ENCODE data around the gene LIX1L. TPM values are rescaled to one million over a fixed set of nuclear protein-coding genes. Genes with fewer than 3 reads are reported as not detected.
A peak's percentile ranks its signal among the peaks of the same experiment; 100 is the strongest.

The LIX1L gene
- total and polyA plus RNA-seq, 2 of the 13 experiments (the other 11 are each of a cell fraction or from before 2014, with no cell fraction given), result 8.1 to 24.9 TPM

DNA sequence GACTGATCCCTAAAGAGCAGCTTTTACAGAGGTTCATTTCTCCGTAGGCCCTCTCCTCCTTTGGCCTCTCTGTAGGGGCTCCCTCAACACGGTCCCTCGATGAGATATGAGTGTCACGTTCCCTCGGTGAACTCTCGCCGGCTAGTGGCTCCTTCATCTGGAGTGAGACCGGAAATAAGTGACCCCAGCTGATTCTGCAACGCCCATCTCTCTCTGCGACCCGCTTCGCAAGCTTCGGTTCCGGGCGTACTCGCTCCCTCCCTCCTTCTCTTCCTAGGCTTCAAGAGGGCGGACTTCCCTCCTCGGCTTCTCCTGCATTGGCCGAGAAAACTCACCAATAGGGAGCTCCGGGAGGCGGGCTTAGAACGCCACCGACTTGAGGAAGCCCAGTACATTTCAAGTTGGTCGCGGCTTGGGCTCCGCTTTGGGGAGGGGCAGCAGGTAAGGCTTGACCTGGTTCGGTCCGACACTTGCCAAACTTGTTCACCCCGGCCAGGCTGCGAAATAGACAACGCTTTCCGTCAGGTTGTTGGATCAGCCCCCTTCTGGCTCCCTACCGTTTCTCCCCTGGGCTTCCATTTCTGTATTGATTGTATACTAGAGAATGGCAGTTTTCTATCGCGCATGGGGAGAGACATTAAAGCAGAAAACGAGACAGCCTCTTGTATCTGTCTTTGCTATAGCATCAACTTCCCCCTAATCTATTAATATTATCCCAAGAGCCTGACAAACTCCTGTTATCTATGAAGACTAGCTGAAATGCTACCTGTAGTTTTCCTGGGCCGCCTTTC lies 6.7 kb upstream of the LIX1L start, which contains the start of the genes ANKRD34A and POLR3GL (continued):
- TF ChIP-seq ZEB1 (IDR thresholded peaks at IDR 0.05; ENCODE audit: insufficient replicate concordance, low read depth) (no peak), ZBTB20 (CRISPR knock-in tag; IDR thresholded peaks at IDR 0.05; ENCODE audit: borderline replicate concordance, low read depth) (no peak), KDM6A (CRISPR knock-in tag; IDR thresholded peaks at IDR 0.05; ENCODE audit: low read depth) (no peak), KLF9 (CRISPR knock-in tag; IDR thresholded peaks at IDR 0.05; ENCODE audit: low read depth) (no peak), ISL2 (CRISPR knock-in tag; IDR thresholded peaks at IDR 0.05) (no peak), ZNF674 (CRISPR knock-in tag; IDR thresholded peaks at IDR 0.05; ENCODE audit: low read depth) (no peak), ZNF431 (CRISPR knock-in tag; IDR thresholded peaks at IDR 0.05; ENCODE audit: borderline replicate concordance, low read depth) (no peak), NONO (IDR thresholded peaks at IDR 0.05) (no peak), NONO (CRISPR knock-in tag; conservative IDR thresholded peaks at IDR 0.05) (no peak), ZNF781 (CRISPR knock-in tag; IDR thresholded peaks at IDR 0.05; ENCODE audit: borderline replicate concordance, not compliant biosample characterization) (no peak), ZNF143 (CRISPR knock-in tag; IDR thresholded peaks at IDR 0.05) (peak; percentile 38; the same call in 1 of the 2 replicates), MAZ (IDR thresholded peaks at IDR 0.05; ENCODE audit: borderline replicate concordance, low read depth, low read length) (peak; percentile 21; the same call in 1 of the 2 replicates), MAZ (CRISPR knock-in tag; IDR thresholded peaks at IDR 0.05; ENCODE audit: low read depth) (0 out of 2 replicates have a peak, but pooled peaks have one; percentile 52), HNRNPL (IDR thresholded peaks at IDR 0.05; ENCODE audit: low read depth, low read length) (no peak), NFRKB (IDR thresholded peaks at IDR 0.05) (no peak)
- TF ChIP-seq, protein P1, sequence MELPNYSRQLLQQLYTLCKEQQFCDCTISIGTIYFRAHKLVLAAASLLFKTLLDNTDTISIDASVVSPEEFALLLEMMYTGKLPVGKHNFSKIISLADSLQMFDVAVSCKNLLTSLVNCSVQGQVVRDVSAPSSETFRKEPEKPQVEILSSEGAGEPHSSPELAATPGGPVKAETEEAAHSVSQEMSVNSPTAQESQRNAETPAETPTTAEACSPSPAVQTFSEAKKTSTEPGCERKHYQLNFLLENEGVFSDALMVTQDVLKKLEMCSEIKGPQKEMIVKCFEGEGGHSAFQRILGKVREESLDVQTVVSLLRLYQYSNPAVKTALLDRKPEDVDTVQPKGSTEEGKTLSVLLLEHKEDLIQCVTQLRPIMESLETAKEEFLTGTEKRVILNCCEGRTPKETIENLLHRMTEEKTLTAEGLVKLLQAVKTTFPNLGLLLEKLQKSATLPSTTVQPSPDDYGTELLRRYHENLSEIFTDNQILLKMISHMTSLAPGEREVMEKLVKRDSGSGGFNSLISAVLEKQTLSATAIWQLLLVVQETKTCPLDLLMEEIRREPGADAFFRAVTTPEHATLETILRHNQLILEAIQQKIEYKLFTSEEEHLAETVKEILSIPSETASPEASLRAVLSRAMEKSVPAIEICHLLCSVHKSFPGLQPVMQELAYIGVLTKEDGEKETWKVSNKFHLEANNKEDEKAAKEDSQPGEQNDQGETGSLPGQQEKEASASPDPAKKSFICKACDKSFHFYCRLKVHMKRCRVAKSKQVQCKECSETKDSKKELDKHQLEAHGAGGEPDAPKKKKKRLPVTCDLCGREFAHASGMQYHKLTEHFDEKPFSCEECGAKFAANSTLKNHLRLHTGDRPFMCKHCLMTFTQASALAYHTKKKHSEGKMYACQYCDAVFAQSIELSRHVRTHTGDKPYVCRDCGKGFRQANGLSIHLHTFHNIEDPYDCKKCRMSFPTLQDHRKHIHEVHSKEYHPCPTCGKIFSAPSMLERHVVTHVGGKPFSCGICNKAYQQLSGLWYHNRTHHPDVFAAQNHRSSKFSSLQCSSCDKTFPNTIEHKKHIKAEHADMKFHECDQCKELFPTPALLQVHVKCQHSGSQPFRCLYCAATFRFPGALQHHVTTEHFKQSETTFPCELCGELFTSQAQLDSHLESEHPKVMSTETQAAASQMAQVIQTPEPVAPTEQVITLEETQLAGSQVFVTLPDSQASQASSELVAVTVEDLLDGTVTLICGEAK (IDR thresholded peaks at IDR 0.05), result no peak
- TF ChIP-seq, protein P1 (CRISPR knock-in tag; IDR thresholded peaks at IDR 0.05), result no peak
- TF ChIP-seq, protein P2, sequence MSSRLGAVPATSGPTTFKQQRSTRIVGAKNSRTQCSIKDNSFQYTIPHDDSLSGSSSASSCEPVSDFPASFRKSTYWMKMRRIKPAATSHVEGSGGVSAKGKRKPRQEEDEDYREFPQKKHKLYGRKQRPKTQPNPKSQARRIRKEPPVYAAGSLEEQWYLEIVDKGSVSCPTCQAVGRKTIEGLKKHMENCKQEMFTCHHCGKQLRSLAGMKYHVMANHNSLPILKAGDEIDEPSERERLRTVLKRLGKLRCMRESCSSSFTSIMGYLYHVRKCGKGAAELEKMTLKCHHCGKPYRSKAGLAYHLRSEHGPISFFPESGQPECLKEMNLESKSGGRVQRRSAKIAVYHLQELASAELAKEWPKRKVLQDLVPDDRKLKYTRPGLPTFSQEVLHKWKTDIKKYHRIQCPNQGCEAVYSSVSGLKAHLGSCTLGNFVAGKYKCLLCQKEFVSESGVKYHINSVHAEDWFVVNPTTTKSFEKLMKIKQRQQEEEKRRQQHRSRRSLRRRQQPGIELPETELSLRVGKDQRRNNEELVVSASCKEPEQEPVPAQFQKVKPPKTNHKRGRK (CRISPR knock-in tag; IDR thresholded peaks at IDR 0.05), result no peak
- TF ChIP-seq, protein P3, sequence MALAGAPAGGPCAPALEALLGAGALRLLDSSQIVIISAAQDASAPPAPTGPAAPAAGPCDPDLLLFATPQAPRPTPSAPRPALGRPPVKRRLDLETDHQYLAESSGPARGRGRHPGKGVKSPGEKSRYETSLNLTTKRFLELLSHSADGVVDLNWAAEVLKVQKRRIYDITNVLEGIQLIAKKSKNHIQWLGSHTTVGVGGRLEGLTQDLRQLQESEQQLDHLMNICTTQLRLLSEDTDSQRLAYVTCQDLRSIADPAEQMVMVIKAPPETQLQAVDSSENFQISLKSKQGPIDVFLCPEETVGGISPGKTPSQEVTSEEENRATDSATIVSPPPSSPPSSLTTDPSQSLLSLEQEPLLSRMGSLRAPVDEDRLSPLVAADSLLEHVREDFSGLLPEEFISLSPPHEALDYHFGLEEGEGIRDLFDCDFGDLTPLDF (CRISPR knock-in tag; IDR thresholded peaks at IDR 0.05), result no peak

Data from HepG2 (cell line).